ENCODE measurements around the gene UBASH3B. TPM values are rescaled to one million over a fixed set of nuclear protein-coding genes. Genes with fewer than 3 reads are reported as not detected.
A peak's percentile ranks its signal among the peaks of the same experiment; 100 is the strongest.

Gene UBASH3B
- total RNA-seq, 1 experiment from 2014 or later = 81.9 TPM

DNA sequence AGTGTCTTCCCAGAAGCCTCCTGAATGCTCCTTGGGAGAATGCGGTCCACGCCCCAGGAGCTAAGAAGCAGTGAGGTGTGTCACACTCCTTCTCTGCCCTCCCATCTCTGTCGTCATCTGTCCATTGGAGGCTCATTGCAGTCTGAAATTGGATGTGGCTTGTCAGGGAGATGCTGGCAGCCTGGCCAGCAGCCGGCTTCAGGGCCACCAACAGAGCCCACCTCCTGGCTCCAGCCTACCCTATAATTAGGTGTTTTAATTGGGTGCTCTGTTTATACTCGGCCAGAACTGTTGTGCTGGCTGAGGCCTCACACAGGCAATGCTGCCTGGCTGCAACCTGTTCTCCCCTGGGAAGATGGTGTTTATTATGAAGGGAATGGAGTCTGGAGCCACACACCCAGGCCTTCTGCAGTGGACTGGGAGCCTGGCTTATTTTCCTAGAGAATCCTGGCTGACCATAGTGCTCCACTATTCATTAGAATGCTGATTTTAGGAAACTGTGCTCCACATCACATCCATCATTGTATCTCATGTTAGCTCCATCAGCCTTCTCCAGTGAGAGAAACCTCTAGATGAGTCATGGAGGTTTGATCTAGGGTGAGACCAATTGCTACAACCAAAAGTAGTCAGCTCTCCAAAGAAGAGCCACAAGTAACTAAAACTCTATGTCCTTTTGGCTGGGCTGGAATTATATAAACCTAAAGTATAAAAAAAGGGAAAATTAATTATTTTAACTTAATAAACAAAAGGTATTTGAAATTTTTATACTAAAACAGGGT is 96.0 kb downstream of the UBASH3B start:
- intact Hi-C loops (cut with micrococcal nuclease; ENCODE audit: unreplicated experiment) = no loop called here
- Histone ChIP-seq H3K9me3 (ENCODE audit: insufficient read depth, low read depth) (no peaks in the 10 kb centered on the region), H3K27ac (no peak overlapping the region), H2AFZ (no peak overlapping the region), H3K4me2 (no peak overlapping the region), H3K9me2 (ENCODE audit: insufficient read depth) (no peaks in the 10 kb centered on the region), H4K20me1 (ENCODE audit: insufficient read depth) (peaks cover 13% of the 10 kb centered on the region; the same call in 1 of the 2 replicates), H3F3A (ENCODE audit: insufficient read depth, low read depth) (peaks cover 43% of the 10 kb centered on the region; the same call in 1 of the 2 replicates), H3K27me3 (ENCODE audit: insufficient read depth, low read depth) (no peaks in the 10 kb centered on the region), H3K4me3 (no peak overlapping the region), H3K4me1 (replicated peaks; ENCODE audit: insufficient read depth) (no peaks in the 10 kb centered on the region), H3K36me3 (ENCODE audit: low read depth) (peaks cover 21% of the 10 kb centered on the region), H3K79me2 (ENCODE audit: low read depth) (peaks cover 90% of the 10 kb centered on the region)
- BruUV-seq (replicated peaks) = no TSS peak
- no peak for DNase-seq
- CTCF ChIA-PET = no interaction called here
- TF ChIP-seq, protein P1, sequence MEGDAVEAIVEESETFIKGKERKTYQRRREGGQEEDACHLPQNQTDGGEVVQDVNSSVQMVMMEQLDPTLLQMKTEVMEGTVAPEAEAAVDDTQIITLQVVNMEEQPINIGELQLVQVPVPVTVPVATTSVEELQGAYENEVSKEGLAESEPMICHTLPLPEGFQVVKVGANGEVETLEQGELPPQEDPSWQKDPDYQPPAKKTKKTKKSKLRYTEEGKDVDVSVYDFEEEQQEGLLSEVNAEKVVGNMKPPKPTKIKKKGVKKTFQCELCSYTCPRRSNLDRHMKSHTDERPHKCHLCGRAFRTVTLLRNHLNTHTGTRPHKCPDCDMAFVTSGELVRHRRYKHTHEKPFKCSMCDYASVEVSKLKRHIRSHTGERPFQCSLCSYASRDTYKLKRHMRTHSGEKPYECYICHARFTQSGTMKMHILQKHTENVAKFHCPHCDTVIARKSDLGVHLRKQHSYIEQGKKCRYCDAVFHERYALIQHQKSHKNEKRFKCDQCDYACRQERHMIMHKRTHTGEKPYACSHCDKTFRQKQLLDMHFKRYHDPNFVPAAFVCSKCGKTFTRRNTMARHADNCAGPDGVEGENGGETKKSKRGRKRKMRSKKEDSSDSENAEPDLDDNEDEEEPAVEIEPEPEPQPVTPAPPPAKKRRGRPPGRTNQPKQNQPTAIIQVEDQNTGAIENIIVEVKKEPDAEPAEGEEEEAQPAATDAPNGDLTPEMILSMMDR (conservative IDR thresholded peaks at IDR 0.05) = no peak
- no peak for TF ChIP-seq EZH2 (IDR thresholded peaks at IDR 0.05; ENCODE audit: low read depth)
- POLR2A ChIA-PET (ENCODE audit: unreplicated experiment) = no interaction called here

DNA sequence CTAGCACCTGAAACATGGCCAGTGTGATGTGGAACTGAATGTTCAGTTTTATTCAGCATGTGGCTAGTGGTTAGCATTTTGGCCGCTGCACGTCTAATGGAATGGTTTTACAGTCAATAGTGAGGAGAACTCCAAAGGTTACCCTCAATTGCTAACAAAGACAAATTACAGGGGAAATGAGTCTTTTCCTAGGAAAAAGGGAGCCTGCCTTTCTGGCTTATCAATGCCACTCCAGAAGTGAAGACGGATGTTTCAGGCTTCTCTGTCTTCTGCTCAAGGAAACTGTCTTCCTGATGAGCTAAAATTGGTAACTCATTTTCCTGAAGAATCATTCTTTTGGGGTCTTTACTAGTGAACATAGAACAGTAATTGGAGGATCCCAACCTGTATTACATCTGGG is 98.5 kb downstream of the UBASH3B start:
- intact Hi-C loops (cut with micrococcal nuclease; ENCODE audit: unreplicated experiment) = no loop called here
- CTCF ChIA-PET = no interaction called here

DNA sequence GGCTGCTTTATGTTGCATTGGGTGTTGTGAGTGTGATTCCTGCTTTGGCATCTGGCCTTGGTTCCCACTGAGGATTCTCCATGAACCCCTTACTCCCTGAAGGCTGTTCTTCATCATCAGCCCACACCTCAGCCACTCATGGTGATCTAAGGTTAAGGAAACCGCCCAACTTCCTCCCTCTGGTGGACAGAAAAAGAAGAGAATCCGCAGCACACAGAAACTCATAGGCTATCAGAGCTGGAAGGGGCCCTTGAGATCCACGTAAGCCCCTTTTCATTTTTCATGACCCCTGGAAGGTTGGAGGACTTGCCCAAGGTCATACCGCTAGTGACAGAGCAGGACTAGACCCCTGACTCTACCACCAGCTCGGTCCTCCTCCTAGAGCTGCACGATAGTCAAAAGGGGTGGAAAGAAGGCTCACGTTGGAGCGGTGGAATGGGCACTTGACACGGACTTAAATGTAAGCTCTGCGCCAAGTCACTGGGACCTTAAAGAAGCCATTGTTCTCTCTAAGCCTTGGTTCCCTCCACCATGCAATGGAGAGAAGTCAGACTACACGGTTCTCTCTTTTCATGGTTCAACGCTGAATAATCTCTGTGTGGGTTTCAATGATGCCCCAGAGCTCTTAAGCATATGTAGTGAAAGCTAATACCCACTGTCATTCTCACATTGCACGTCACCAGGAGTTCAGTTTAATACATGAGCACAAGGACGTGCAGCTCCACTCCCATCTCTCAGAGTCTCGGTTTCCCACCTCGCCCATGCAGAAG is 99.2 kb downstream of the UBASH3B start:
- DNase-seq = no peak
- Histone ChIP-seq H3K9me3 (ENCODE audit: insufficient read depth, low read depth) (no peaks in the 10 kb centered on the region), H3F3A (ENCODE audit: insufficient read depth, low read depth) (peaks cover 32% of the 10 kb centered on the region; the same call in 1 of the 2 replicates), H3K36me3 (ENCODE audit: low read depth) (0 out of 2 replicates have a peak, but pooled peaks cover 11% of the 10 kb centered on the region), H3K9me2 (ENCODE audit: insufficient read depth) (no peaks in the 10 kb centered on the region), H3K4me3 (no peak overlapping the region), H3K27ac (no peak overlapping the region), H3K4me2 (no peak overlapping the region), H4K20me1 (ENCODE audit: insufficient read depth) (peaks cover 7% of the 10 kb centered on the region; the same call in 1 of the 2 replicates), H3K27me3 (ENCODE audit: insufficient read depth, low read depth) (no peaks in the 10 kb centered on the region), H3K4me1 (replicated peaks; ENCODE audit: insufficient read depth) (no peaks in the 10 kb centered on the region), H2AFZ (no peak overlapping the region), H3K79me2 (ENCODE audit: low read depth) (peaks cover 86% of the 10 kb centered on the region)
- BruUV-seq (replicated peaks) = no TSS peak
- intact Hi-C loops (cut with micrococcal nuclease; ENCODE audit: unreplicated experiment) = no loop called here
- ChIA-PET POLR2A (ENCODE audit: unreplicated experiment) (no interaction called here), CTCF (interaction anchor here (0.6 to 0.7 kb wide), 2 partner anchors 99 to 126 kb away, joined by 3 to 4 read pairs; no protein-coding TSS in a partner anchor)
- TF ChIP-seq EZH2 (IDR thresholded peaks at IDR 0.05; ENCODE audit: low read depth) = no peak
- TF ChIP-seq, protein P1 (conservative IDR thresholded peaks at IDR 0.05) = peak; percentile 64

More for the DNA sequence above, 98.5 kb downstream of the UBASH3B start:
- no peak overlapping the region for H3K4me2 ChIP-seq
- no peak for DNase-seq
- no peaks in the 10 kb centered on the region for H3K9me3 ChIP-seq (ENCODE audit: insufficient read depth, low read depth)
- peaks cover 36% of the 10 kb centered on the region; the same call in 1 of the 2 replicates for H3F3A ChIP-seq (ENCODE audit: insufficient read depth, low read depth)
- H3K27ac ChIP-seq = no peak overlapping the region
- no peak overlapping the region for H3K4me3 ChIP-seq
- peaks cover 7% of the 10 kb centered on the region; the same call in 1 of the 2 replicates for H4K20me1 ChIP-seq (ENCODE audit: insufficient read depth)
- H2AFZ ChIP-seq = no peak overlapping the region
- H3K36me3 ChIP-seq (ENCODE audit: low read depth) = peaks cover 15% of the 10 kb centered on the region
- BruUV-seq (replicated peaks) = no TSS peak
- peaks cover 83% of the 10 kb centered on the region for H3K79me2 ChIP-seq (ENCODE audit: low read depth)
- no peaks in the 10 kb centered on the region for H3K9me2 ChIP-seq (ENCODE audit: insufficient read depth)
- POLR2A ChIA-PET (ENCODE audit: unreplicated experiment) = no interaction called here
- TF ChIP-seq, protein P1 (conservative IDR thresholded peaks at IDR 0.05) = no peak
- TF ChIP-seq EZH2 (IDR thresholded peaks at IDR 0.05; ENCODE audit: low read depth) = no peak
- H3K4me1 ChIP-seq (replicated peaks; ENCODE audit: insufficient read depth) = no peaks in the 10 kb centered on the region
- no peaks in the 10 kb centered on the region for H3K27me3 ChIP-seq (ENCODE audit: insufficient read depth, low read depth)

All from PC-9 (cell line).